HAP-1 (cell line): ENCODE results near the gene SENP7.
A peak's percentile ranks its signal among the peaks of the same experiment; 100 is the strongest.
"Not testable (repeated sequence)": the region's sequence is repeated elsewhere in the genome, so short reads cannot be mapped to it uniquely, and the experiment has no call there.

Source experiments
- DNase-seq, 2 experiments: peaks; one replicate each; pipeline ENCODE4 v3.0.0-alpha.2; 2016 to 2020; ENCODE audit warnings: low spot score in 2 of 2
- H3K27me3 ChIP-seq: fragments of 250-450 bp; sonication (Bioruptor Pico); 2 replicates; pipeline ENCODE4 v1.5.1; 2020; ENCODE audit warnings: low read depth, mild to moderate bottlenecking, moderate library complexity
- H3K36me3 ChIP-seq: fragments of 250-450 bp; sonication (Bioruptor Pico); replicated peaks from 2 replicates; pipeline ENCODE4 v1.5.1; 2020; ENCODE audit warnings: mild to moderate bottlenecking
- H3K4me1 ChIP-seq: fragments of 250-450 bp; sonication (Bioruptor Pico); 2 replicates; pipeline ENCODE4 v1.5.1; 2020; ENCODE audit warnings: mild to moderate bottlenecking
- H3K4me3 ChIP-seq: fragments of 250-450 bp; sonication (Bioruptor Pico); 2 replicates; pipeline ENCODE4 v1.5.1; 2020; ENCODE audit warnings: mild to moderate bottlenecking, moderate library complexity
- H3K9me3 ChIP-seq: fragments of 250-450 bp; sonication (Bioruptor Pico); 2 replicates; pipeline ENCODE4 v1.5.1; 2020; ENCODE audit warnings: mild to moderate bottlenecking, moderate library complexity
- in situ Hi-C: fragments of 300-500 bp; cut with MboI; formaldehyde crosslinking; loops from 3 replicates; pipeline ENCODE4 v1.14.3; 2020; ENCODE audit warnings: low sequenced_read_pairs, inconsistent platforms, mixed read lengths

SENP7 gene

DNA sequence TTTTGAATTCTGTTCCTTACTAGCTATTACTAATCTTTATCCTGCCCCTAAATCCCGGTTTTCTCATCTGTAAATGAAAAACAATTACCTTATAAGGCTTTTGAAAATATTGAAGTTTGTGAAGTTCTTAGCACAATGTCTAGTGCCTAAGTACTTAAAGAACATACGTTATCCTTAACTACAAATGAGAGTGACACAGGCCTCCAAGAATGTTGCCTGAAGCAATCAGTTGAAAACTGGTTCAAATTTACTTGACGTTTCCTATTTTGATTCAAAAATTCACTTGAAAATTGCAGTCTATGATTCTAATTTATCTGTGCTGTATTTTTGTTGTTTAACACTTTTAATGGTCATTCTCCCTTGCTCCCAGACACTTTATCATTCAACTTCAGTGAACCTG is 3.2 kb downstream of the SENP7 start:
- Histone ChIP-seq H3K9me3 (no peaks in the 10 kb centered on the region), H3K36me3 (no peaks in the 10 kb centered on the region), H3K4me3 (no peak overlapping the region), H3K27me3 (no peaks in the 10 kb centered on the region), H3K4me1 (peaks cover 31% of the 10 kb centered on the region)
- peak in 1 of 2 experiments; percentile 47 for DNase-seq
- in situ Hi-C loops, result no loop called here

- Histone ChIP-seq H3K4me3 (no peak overlapping the region), H3K4me1 (peaks cover 31% of the 10 kb centered on the region), H3K36me3 (no peaks in the 10 kb centered on the region), H3K27me3 (no peaks in the 10 kb centered on the region), H3K9me3 (no peaks in the 10 kb centered on the region)
- in situ Hi-C loops, result no loop called here
- DNase-seq, result no peak
Measured at GRCh38 chr3:101509281-101509680, 3.7 kb downstream of the SENP7 start.

DNA sequence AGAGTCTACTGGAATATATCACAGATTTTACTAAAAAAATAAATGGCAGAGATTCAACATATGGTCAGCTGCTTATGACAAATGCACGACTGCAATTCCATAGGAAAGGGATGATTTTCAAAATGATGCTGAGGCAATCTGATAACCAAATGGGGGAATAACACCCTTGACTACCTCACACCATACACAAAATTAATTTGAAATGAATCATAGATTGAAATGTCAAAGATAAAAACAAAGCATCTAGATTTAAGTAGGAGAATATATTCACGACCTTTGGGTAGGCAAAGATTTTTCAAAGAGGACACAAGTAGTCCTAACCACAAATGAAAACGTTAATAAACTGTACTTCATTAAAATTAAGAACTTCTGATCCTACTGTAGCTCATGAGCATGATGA is 11.2 kb downstream of the SENP7 start:
- H3K9me3 ChIP-seq, result no peaks in the 10 kb centered on the region
- no peak overlapping the region for H3K4me3 ChIP-seq
- no peak for DNase-seq
- in situ Hi-C loops, result no loop called here
- H3K36me3 ChIP-seq, result no peaks in the 10 kb centered on the region
- no peaks in the 10 kb centered on the region for H3K4me1 ChIP-seq
- no peaks in the 10 kb centered on the region for H3K27me3 ChIP-seq

DNA sequence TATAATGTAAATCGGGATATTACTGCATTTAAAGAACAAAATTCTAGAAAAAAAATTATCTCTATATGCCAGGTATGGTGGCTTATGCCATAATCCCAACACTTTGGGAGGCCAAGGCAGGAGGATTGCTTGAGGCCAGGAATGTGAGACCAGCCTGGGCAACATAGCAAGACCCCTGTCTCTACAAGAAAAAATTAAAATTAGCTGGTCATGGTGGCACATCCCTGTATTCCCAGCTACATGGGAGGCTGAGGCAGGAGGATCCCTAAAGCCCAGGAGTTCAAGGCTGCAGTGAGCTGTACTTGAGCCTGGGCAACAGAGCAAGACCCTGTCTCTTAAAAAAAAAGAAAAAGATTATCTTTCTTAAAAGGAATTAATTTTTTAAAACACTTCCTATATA is 12.8 kb downstream of the SENP7 start:
- no peak overlapping the region for H3K4me3 ChIP-seq
- no peak for DNase-seq
- H3K9me3 ChIP-seq, result no peaks in the 10 kb centered on the region
- H3K36me3 ChIP-seq, result no peaks in the 10 kb centered on the region
- H3K4me1 ChIP-seq, result no peaks in the 10 kb centered on the region
- in situ Hi-C loops, result no loop called here
- H3K27me3 ChIP-seq, result no peaks in the 10 kb centered on the region

- in situ Hi-C loops, result no loop called here
- Histone ChIP-seq H3K36me3 (no peaks in the 10 kb centered on the region), H3K4me1 (no peaks in the 10 kb centered on the region), H3K9me3 (no peaks in the 10 kb centered on the region), H3K27me3 (no peaks in the 10 kb centered on the region), H3K4me3 (no peak overlapping the region)
- DNase-seq, result no peak
Measured at GRCh38 chr3:101497803-101498202, 15.2 kb downstream of the SENP7 start.

GRCh38 chr3:101495552-101495951 is 17.5 kb downstream of the SENP7 start:
- Histone ChIP-seq H3K36me3 (no peaks in the 10 kb centered on the region), H3K4me3 (no peak overlapping the region), H3K9me3 (no peaks in the 10 kb centered on the region), H3K27me3 (no peaks in the 10 kb centered on the region), H3K4me1 (no peaks in the 10 kb centered on the region)
- in situ Hi-C loops, result no loop called here
- DNase-seq, result no peak

- DNase-seq, result no peak
- H3K27me3 ChIP-seq, result no peaks in the 10 kb centered on the region
- no peaks in the 10 kb centered on the region for H3K9me3 ChIP-seq
- H3K36me3 ChIP-seq, result no peaks in the 10 kb centered on the region
- no peaks in the 10 kb centered on the region for H3K4me1 ChIP-seq
- H3K4me3 ChIP-seq, result no peak overlapping the region
- in situ Hi-C loops, result no loop called here
Measured at GRCh38 chr3:101484805-101485620, 28.0 kb downstream of the SENP7 start.

DNA sequence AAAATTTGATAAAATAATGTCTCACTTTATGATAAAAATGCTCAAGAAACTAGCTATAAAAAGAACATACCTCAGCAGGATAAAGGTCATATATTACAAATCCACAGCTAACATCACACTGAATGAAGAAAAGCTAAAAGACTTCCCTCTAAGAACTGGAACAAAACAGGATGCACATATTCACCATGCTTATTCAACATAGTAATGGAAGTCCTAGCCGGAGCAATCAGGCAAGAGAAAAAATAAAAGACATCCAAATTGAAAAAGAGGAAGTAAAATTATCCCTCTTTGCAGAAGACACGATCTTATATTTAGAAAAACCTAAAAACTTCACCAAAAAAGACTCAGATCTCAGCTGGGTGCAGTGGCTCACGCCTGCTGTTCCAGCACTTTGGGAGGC is 34.0 kb downstream of the SENP7 start:
- in situ Hi-C loops, result no loop called here
- Histone ChIP-seq H3K36me3 (no peaks in the 10 kb centered on the region), H3K4me1 (no peaks in the 10 kb centered on the region), H3K27me3 (no peaks in the 10 kb centered on the region), H3K4me3 (no peak overlapping the region), H3K9me3 (no peaks in the 10 kb centered on the region)
- no peak for DNase-seq

- in situ Hi-C loops, H3K4me1 ChIP-seq, H3K4me3 ChIP-seq, DNase-seq, H3K27me3 ChIP-seq, H3K9me3 ChIP-seq, H3K36me3 ChIP-seq: not testable (repeated sequence)
Measured at GRCh38 chr3:101474841-101475552, 38.0 kb downstream of the SENP7 start.

GRCh38 chr3:101468676-101469075 is 44.3 kb downstream of the SENP7 start:
- DNase-seq, H3K9me3 ChIP-seq, in situ Hi-C loops, H3K4me1 ChIP-seq, H3K27me3 ChIP-seq, H3K36me3 ChIP-seq, H3K4me3 ChIP-seq: not testable (repeated sequence)

DNA sequence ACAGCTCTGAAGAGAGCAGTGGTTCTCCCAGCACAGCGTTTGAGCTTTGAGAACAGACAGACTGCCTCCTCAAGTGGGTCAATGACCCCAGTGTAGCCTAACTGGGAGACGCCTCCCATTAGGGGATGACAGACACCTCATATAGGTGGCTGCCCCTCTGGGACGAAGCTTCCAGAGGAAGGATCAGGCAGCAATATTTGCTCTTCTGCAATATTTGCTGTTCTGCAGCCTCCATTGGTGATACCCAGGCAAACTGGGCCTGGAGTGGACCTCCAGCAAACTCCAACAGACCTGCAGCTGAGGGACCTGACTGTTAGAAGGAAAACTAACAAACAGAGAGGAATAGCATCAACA is 45.7 kb downstream of the SENP7 start:
- H3K4me3 ChIP-seq, H3K27me3 ChIP-seq, H3K9me3 ChIP-seq, H3K4me1 ChIP-seq, in situ Hi-C loops, H3K36me3 ChIP-seq, DNase-seq: not testable (repeated sequence)

- no peaks in the 10 kb centered on the region for H3K4me1 ChIP-seq
- no peaks in the 10 kb centered on the region for H3K27me3 ChIP-seq
- no peaks in the 10 kb centered on the region for H3K36me3 ChIP-seq
- H3K4me3 ChIP-seq, result no peak overlapping the region
- H3K9me3 ChIP-seq, result no peaks in the 10 kb centered on the region
- in situ Hi-C loops, result no loop called here
- DNase-seq, result peak in 1 of 2 experiments; percentile 13
Measured at GRCh38 chr3:101466465-101467309, 46.3 kb downstream of the SENP7 start.

GRCh38 chr3:101464235-101464634 is 48.8 kb downstream of the SENP7 start:
- DNase-seq, result no peak
- Histone ChIP-seq H3K36me3 (no peaks in the 10 kb centered on the region), H3K4me1 (no peaks in the 10 kb centered on the region), H3K9me3 (no peaks in the 10 kb centered on the region), H3K4me3 (no peak overlapping the region), H3K27me3 (no peaks in the 10 kb centered on the region)
- in situ Hi-C loops, result no loop called here

GRCh38 chr3:101461451-101461850 is 51.6 kb downstream of the SENP7 start:
- in situ Hi-C loops, result no loop called here
- Histone ChIP-seq H3K4me1 (no peaks in the 10 kb centered on the region), H3K36me3 (no peaks in the 10 kb centered on the region), H3K4me3 (no peak overlapping the region), H3K9me3 (no peaks in the 10 kb centered on the region), H3K27me3 (no peaks in the 10 kb centered on the region)
- no peak for DNase-seq
